B cell (primary cell): ENCODE results near the gene SLC49A3. TPM values are rescaled to one million over a fixed set of nuclear protein-coding genes. Genes with fewer than 3 reads are reported as not detected.

ENCODE experiments used
- ATAC-seq: fragments of 200-7000 bp; cut with Tn5 transposase; one replicate; pipeline ENCODE4 v1.10.0; 2021; ENCODE audit warnings: low read depth, mild to moderate bottlenecking, moderate number of reproducible peaks, moderate library complexity
- CTCF ChIA-PET: fragments of 350-600 bp; sonication (Branson Sonifier 250); formaldehyde crosslinking; loops from one replicate; lab custom pipeline; 2021; ENCODE audit warnings: antibody characterized with exemption, inconsistent platforms; lab: Charles Lee
- POLR2A ChIA-PET: fragments of 350-600 bp; sonication (Branson Sonifier 250); formaldehyde crosslinking; loops from one replicate; lab custom pipeline; 2021; ENCODE audit warnings: antibody characterized with exemption; lab: Charles Lee
- DNase-seq: peaks from one replicate; pipeline ENCODE4 v3.0.0; 2013
- H2AFZ ChIP-seq: 2 replicates; pipeline ENCODE4 v1.6.1; 2012; ENCODE audit warnings: mild to moderate bottlenecking, low read depth, low read length; ENCODE audit not compliant: insufficient read depth, poor library complexity, severe bottlenecking
- H3K27ac ChIP-seq, 2 donors: 1 replicate in 1 of 2; 2 replicates in 1 of 2; pipeline ENCODE4 v1.5.1; 2012 to 2013; ENCODE audit warnings: low read length in 2 of 2, mild to moderate bottlenecking in 2 of 2, moderate library complexity in 1 of 2
- H3K27me3 ChIP-seq, 4 experiments: fragments of 200-600 bp in 1 of 4; sonication (generic) in 1 of 4; replicated peaks in 1 of 4; 1 replicate in 2 of 4; 2 replicates in 2 of 4; pipeline versions ENCODE4 v1.6.1 to v1.7.0; 2013 to 2016; ENCODE audit warnings: low read length in 3 of 4, mild to moderate bottlenecking in 2 of 4, mixed read lengths in 1 of 4, moderate library complexity in 1 of 4; ENCODE audit not compliant: insufficient read depth in 4 of 4, control insufficient read depth in 3 of 4; ENCODE audit errors: control extremely low read depth in 1 of 4
- H3K36me3 ChIP-seq, 2 experiments: replicated peaks in 1 of 2; 1 replicate in 1 of 2; 2 replicates in 1 of 2; pipeline versions ENCODE4 v1.6.1 to v1.7.1; 2013; ENCODE audit warnings: low read length in 1 of 2; ENCODE audit not compliant: insufficient read depth in 2 of 2, control insufficient read depth in 1 of 2; ENCODE audit errors: control extremely low read depth in 1 of 2, extremely low read depth in 1 of 2
- H3K4me1 ChIP-seq, 2 donors: fragments of 200-600 bp in 1 of 2; sonication (generic) in 1 of 2; 1 replicate in 1 of 2; 2 replicates in 1 of 2; pipeline versions ENCODE4 v1.5.1 to v1.6.1; 2013 to 2017; ENCODE audit warnings: low read length in 2 of 2; ENCODE audit not compliant: control insufficient read depth in 2 of 2, insufficient read depth in 2 of 2
- H3K4me2 ChIP-seq: replicated peaks from 2 replicates; pipeline ENCODE3; 2012; ENCODE audit warnings: mild to moderate bottlenecking, low read depth, low read length; ENCODE audit not compliant: poor library complexity, severe bottlenecking
- H3K4me3 ChIP-seq, 5 experiments: fragments of 200-600 bp in 1 of 5; sonication (generic) in 1 of 5; 1 replicate in 3 of 5; 2 replicates in 2 of 5; pipeline versions ENCODE4 v1.5.1 to v1.7.0; 2011 to 2016; ENCODE audit warnings: low read length in 4 of 5, mild to moderate bottlenecking in 4 of 5, low read depth in 2 of 5, control low read depth in 1 of 5, moderate library complexity in 1 of 5; ENCODE audit not compliant: insufficient read depth in 1 of 5; ENCODE audit errors: control extremely low read depth in 1 of 5, extremely low read depth in 1 of 5
- H3K79me2 ChIP-seq: fragments of 200-600 bp; sonication (generic); one replicate; pipeline ENCODE4 v1.6.0; 2016; ENCODE audit warnings: low read length; ENCODE audit not compliant: control insufficient read depth, insufficient read depth
- H3K9ac ChIP-seq: fragments of 200-600 bp; sonication (generic); 2 replicates; pipeline ENCODE4 v1.6.1; 2017; ENCODE audit warnings: mild to moderate bottlenecking, low read length, moderate library complexity
- H3K9me3 ChIP-seq, 3 donors: one replicate each; pipeline versions ENCODE4 v1.6.1 to v1.7.1; 2013; ENCODE audit warnings: low read length in 2 of 3; ENCODE audit not compliant: control insufficient read depth in 2 of 3, insufficient read depth in 1 of 3; ENCODE audit errors: control extremely low read depth in 1 of 3
- H4K20me1 ChIP-seq: 2 replicates; pipeline ENCODE4 v1.6.0; 2012; ENCODE audit warnings: mild to moderate bottlenecking, low read length; ENCODE audit not compliant: insufficient read depth, control insufficient read depth, poor library complexity, severe bottlenecking
- H3K27ac Mint-ChIP-seq: one replicate; pipeline ENCODE4 v1.8.0; 2021; ENCODE audit warnings: mixed read lengths
- H3K27me3 Mint-ChIP-seq: one replicate; pipeline ENCODE4 v1.8.0; 2021; ENCODE audit warnings: mixed read lengths
- H3K4me1 Mint-ChIP-seq: one replicate; pipeline ENCODE4 v1.8.0; 2021; ENCODE audit warnings: mixed read lengths
- H3K4me3 Mint-ChIP-seq: one replicate; pipeline ENCODE4 v1.8.0; 2021; ENCODE audit warnings: mixed read lengths
- H3K9me3 Mint-ChIP-seq: one replicate; pipeline ENCODE4 v1.8.0; 2022; ENCODE audit warnings: mixed read lengths; ENCODE audit not compliant: insufficient read depth
- CTCF ChIP-seq: fragments of 200-600 bp; IDR thresholded peaks from one replicate; pipeline ENCODE4 v1.8.0; 2022; ENCODE audit warnings: antibody characterized with exemption, mild to moderate bottlenecking
- EZH2 ChIP-seq: IDR thresholded peaks from 2 replicates; pipeline ENCODE4 v1.6.1; 2012; ENCODE audit warnings: borderline replicate concordance, low read depth, mild to moderate bottlenecking, moderate library complexity, low read length; ENCODE audit not compliant: insufficient read depth, poor library complexity, severe bottlenecking
- WGBS: methylation state at CpG from one replicate; pipeline ENCODE4 v1.1.5; 2013; ENCODE audit warnings: missing lambda C conversion rate; ENCODE audit not compliant: insufficient coverage; 5-methylcytosine and 5-hydroxymethylcytosine counted together
- intact Hi-C: fragments of 100-400 bp; cut with micrococcal nuclease; formaldehyde crosslinking; loops from one replicate; pipeline ENCODE4 v1.10.0; 2022
- polyA plus RNA-seq: library from polyadenylated mRNA; depleted of rRNA; stranded (reverse); fragments of >200 nt; gene quantifications from 2 replicates; pipeline ENCODE4 v1.2.3, GENCODE V29; 2012
- total RNA-seq, 2 donors: library from RNA; stranded (reverse); fragments of 120-200 nt in 1 of 2; gene quantifications; 1 replicate in 1 of 2; 2 replicates in 1 of 2; pipeline versions ENCODE4 v1.2.3 to v1.2.4, GENCODE V29; 2013 to 2022

Gene SLC49A3
- total and polyA plus RNA-seq, 2 donors (not counting 1 experiment from before 2014, with no cell fraction given), result 2.0 to 4.3 TPM

- 76% methylated on average over 15 of the region's 17 CpGs for WGBS
- no peaks in the 10 kb centered on the region for H3K79me2 ChIP-seq
- intact Hi-C loops, result no loop called here
- H3K36me3 ChIP-seq, result no peaks in the 10 kb centered on the region
- H3K9me3 Mint-ChIP-seq, result no peaks in the 10 kb centered on the region
- no peak overlapping the region for H3K4me2 ChIP-seq
- no peak for DNase-seq
- ChIA-PET POLR2A (no interaction called here), CTCF (no interaction called here)
- no peak for ATAC-seq
- no peak overlapping the region for H2AFZ ChIP-seq
- no peaks in the 10 kb centered on the region for H3K4me1 ChIP-seq
- no peaks in the 10 kb centered on the region for H3K4me1 Mint-ChIP-seq
- H3K4me3 Mint-ChIP-seq, result no peak overlapping the region
- no peaks in the 10 kb centered on the region for H4K20me1 ChIP-seq
- TF ChIP-seq CTCF, result no peak
- TF ChIP-seq EZH2, result no peak
- peaks cover 0 to 15% (median 0%) of the 10 kb centered on the region in 3 donors for H3K9me3 ChIP-seq
- H3K27me3 Mint-ChIP-seq, result no peaks in the 10 kb centered on the region
- H3K4me3 ChIP-seq, result no peak overlapping the region
- no peak overlapping the region for H3K27ac Mint-ChIP-seq
- H3K27me3 ChIP-seq, result peaks cover 0 to 2% (median 0%) of the 10 kb centered on the region in 4 experiments
- H3K27ac ChIP-seq, result no peak overlapping the region
- H3K9ac ChIP-seq, result no peak overlapping the region
Observed at GRCh38 chr4:654871-655463, 34.0 kb downstream of the SLC49A3 start.

- H3K9me3 ChIP-seq, result peaks cover 0 to 15% (median 0%) of the 10 kb centered on the region in 3 donors
- Mint-ChIP-seq H3K27ac (no peak overlapping the region), H3K27me3 (no peaks in the 10 kb centered on the region), H3K4me3 (no peak overlapping the region), H3K9me3 (no peaks in the 10 kb centered on the region), H3K4me1 (no peaks in the 10 kb centered on the region)
- DNase-seq (no peak), ATAC-seq (no peak)
- H3K27me3 ChIP-seq, result peaks cover 0 to 2% (median 0%) of the 10 kb centered on the region in 4 experiments
- H4K20me1 ChIP-seq, result no peaks in the 10 kb centered on the region
- TF ChIP-seq CTCF, result no peak
- no peak for TF ChIP-seq EZH2
- no peak overlapping the region for H3K4me2 ChIP-seq
- H3K9ac ChIP-seq, result no peak overlapping the region
- intact Hi-C loops, result no loop called here
- H3K27ac ChIP-seq, result no peak overlapping the region
- ChIA-PET CTCF (no interaction called here), POLR2A (no interaction called here)
- no peaks in the 10 kb centered on the region for H3K79me2 ChIP-seq
- no peak overlapping the region for H2AFZ ChIP-seq
- no peaks in the 10 kb centered on the region for H3K4me1 ChIP-seq
- no peaks in the 10 kb centered on the region for H3K36me3 ChIP-seq
- H3K4me3 ChIP-seq, result no peak overlapping the region
- 98% methylated on average over 11 of the region's 17 CpGs for WGBS
Observed at GRCh38 chr4:654503-654845, 34.5 kb downstream of the SLC49A3 start.
